Endothelial cell of umbilical vein (primary cell): ENCODE results near the gene OBP2B.

Experiments
- EZH2 ChIP-seq: IDR thresholded peaks from 2 replicates; pipeline ENCODE4 v1.6.1; 2012; ENCODE audit warnings: borderline replicate concordance, low read depth, mild to moderate bottlenecking, moderate library complexity, low read length, inconsistent platforms; ENCODE audit not compliant: severe bottlenecking
- FOS ChIP-seq: IDR thresholded peaks from 2 replicates; pipeline ENCODE4 v1.6.1; 2011; ENCODE audit warnings: mild to moderate bottlenecking, low read length, moderate library complexity, borderline replicate concordance; ENCODE audit not compliant: insufficient read depth
- POLR2A ChIP-seq: IDR thresholded peaks from 2 replicates; pipeline ENCODE4 v1.6.1; 2012; ENCODE audit warnings: low read depth, mild to moderate bottlenecking, control low read depth, low read length
- POLR2AphosphoS5 ChIP-seq: IDR thresholded peaks from 2 replicates; pipeline ENCODE4 v1.6.1; 2012; ENCODE audit warnings: low read depth, mild to moderate bottlenecking, control low read depth, low read length, moderate library complexity; ENCODE audit not compliant: insufficient read depth
- TF ChIP-seq, protein P1 (sequence below), 2 donors: IDR thresholded peaks; 1 replicate in 1 of 2; 2 replicates in 1 of 2; pipeline ENCODE4 v1.5.1; 2011; ENCODE audit warnings: low read length in 2 of 2, mild to moderate bottlenecking in 2 of 2, moderate library complexity in 2 of 2, control low read depth in 1 of 2, inconsistent platforms in 1 of 2, low read depth in 1 of 2; ENCODE audit not compliant: insufficient read depth in 1 of 2; ENCODE audit errors: extremely low read depth in 1 of 2

GRCh38 chr9:133238851-133239532 lies 29.9 kb upstream of the OBP2B start:
- TF ChIP-seq, protein P1, sequence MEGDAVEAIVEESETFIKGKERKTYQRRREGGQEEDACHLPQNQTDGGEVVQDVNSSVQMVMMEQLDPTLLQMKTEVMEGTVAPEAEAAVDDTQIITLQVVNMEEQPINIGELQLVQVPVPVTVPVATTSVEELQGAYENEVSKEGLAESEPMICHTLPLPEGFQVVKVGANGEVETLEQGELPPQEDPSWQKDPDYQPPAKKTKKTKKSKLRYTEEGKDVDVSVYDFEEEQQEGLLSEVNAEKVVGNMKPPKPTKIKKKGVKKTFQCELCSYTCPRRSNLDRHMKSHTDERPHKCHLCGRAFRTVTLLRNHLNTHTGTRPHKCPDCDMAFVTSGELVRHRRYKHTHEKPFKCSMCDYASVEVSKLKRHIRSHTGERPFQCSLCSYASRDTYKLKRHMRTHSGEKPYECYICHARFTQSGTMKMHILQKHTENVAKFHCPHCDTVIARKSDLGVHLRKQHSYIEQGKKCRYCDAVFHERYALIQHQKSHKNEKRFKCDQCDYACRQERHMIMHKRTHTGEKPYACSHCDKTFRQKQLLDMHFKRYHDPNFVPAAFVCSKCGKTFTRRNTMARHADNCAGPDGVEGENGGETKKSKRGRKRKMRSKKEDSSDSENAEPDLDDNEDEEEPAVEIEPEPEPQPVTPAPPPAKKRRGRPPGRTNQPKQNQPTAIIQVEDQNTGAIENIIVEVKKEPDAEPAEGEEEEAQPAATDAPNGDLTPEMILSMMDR (IDR thresholded peaks at IDR 0.05; ENCODE audit: extremely low read depth in 1 of 2, insufficient read depth in 1 of 2, low read depth in 1 of 2, low read length in 2 of 2): peak; percentile 85 to 92
- TF ChIP-seq EZH2 (no peak), POLR2AphosphoS5 (no peak), FOS (no peak), POLR2A (no peak)
